Psoas muscle (tissue), 8 donors: ENCODE results near the gene IP6K3. TPM values are rescaled to one million over a fixed set of nuclear protein-coding genes. Genes with fewer than 3 reads are reported as not detected.
A peak's percentile ranks its signal among the peaks of the same experiment; 100 is the strongest.

Experiments
- ATAC-seq, 4 donors: fragments of 200-7000 bp; cut with Tn5 transposase; one replicate each; pipeline ENCODE4 v1.9.1; 2020; ENCODE audit warnings: moderate library complexity in 3 of 4, mild to moderate bottlenecking in 2 of 4
- DNase-seq, 2 donors: peaks; one replicate each; pipeline ENCODE4 v3.0.0-alpha.2; 2020
- H3K27ac ChIP-seq: fragments of 200-600 bp; one replicate; pipeline ENCODE4 v1.8.0; 2022
- H3K27me3 ChIP-seq, 3 donors: fragments of 200-600 bp in 1 of 3; one replicate each; pipeline versions ENCODE4 v1.6.1 to v1.8.0; 2013 to 2022; ENCODE audit warnings: low read length in 2 of 3, mild to moderate bottlenecking in 2 of 3, moderate library complexity in 1 of 3; ENCODE audit not compliant: insufficient read depth in 3 of 3
- H3K36me3 ChIP-seq, 2 donors: fragments of 200-600 bp in 1 of 2; one replicate each; pipeline versions ENCODE4 v1.6.1 to v1.8.0; 2013 to 2022; ENCODE audit warnings: low read depth in 1 of 2, mild to moderate bottlenecking in 1 of 2, moderate library complexity in 1 of 2; ENCODE audit not compliant: insufficient read depth in 1 of 2
- H3K4me1 ChIP-seq: fragments of 200-600 bp; one replicate; pipeline ENCODE4 v1.8.0; 2022
- H3K4me3 ChIP-seq: fragments of 200-600 bp; one replicate; pipeline ENCODE4 v1.8.0; 2022; ENCODE audit warnings: mild to moderate bottlenecking
- H3K9me3 ChIP-seq: fragments of 200-600 bp; one replicate; pipeline ENCODE4 v1.8.0; 2022
- WGBS, 3 donors: extraction: QIAGEN DNeasy Blood & Tissue Kit; methylation state at CpG; one replicate each; pipeline versions ENCODE4 v1.1.6 to v1.1.7; 2013; 5-methylcytosine and 5-hydroxymethylcytosine counted together
- intact Hi-C, 2 donors: fragments of 100-400 bp; cut with DNase I; formaldehyde crosslinking; loops; one replicate each; pipeline versions ENCODE4 v1.11.0 to v1.14.2; 2022
- polyA plus RNA-seq, 3 donors: library from polyadenylated mRNA; stranded (reverse); fragments of 200-250 nt; gene quantifications; one replicate each; pipeline ENCODE4 v1.2.3, GENCODE V29; 2013
- total RNA-seq, 4 donors: library from RNA; stranded (reverse); fragmentation: NEBNext Ultra II Directional in 2 of 4; extraction: Animal tissue kit (Norgen Biotek cat#: 25700) in 2 of 4; gene quantifications; one replicate each; pipeline versions ENCODE4 v1.2.1 to v1.2.4, GENCODE V29; 2021 to 2023
- TF ChIP-seq, protein P1 (sequence below): fragments of 200-600 bp; IDR thresholded peaks from one replicate; pipeline ENCODE4 v1.8.0; 2022; ENCODE audit warnings: antibody characterized with exemption
- donor health status: healthy with polysubstance abuse.
- donor health status: DM: no; HTN: no; CAD: no; lungs with moderate emphysema.
- donor health status: Bipolar disorder and iron deficiency.
- donor health status: healthy.
- donor health status: DM: yes; HTN: yes; CAD: no.
- donor health status: DM: no; HTN: no; CAD: no.
- donor health status: DM: no; HTN: no; CAD: no.
- donor health status: DM: yes; HTN: yes; CAD: no.

Gene IP6K3
- total and polyA plus RNA-seq, 7 donors, result 95.7 to 363 (median 220) TPM

DNA sequence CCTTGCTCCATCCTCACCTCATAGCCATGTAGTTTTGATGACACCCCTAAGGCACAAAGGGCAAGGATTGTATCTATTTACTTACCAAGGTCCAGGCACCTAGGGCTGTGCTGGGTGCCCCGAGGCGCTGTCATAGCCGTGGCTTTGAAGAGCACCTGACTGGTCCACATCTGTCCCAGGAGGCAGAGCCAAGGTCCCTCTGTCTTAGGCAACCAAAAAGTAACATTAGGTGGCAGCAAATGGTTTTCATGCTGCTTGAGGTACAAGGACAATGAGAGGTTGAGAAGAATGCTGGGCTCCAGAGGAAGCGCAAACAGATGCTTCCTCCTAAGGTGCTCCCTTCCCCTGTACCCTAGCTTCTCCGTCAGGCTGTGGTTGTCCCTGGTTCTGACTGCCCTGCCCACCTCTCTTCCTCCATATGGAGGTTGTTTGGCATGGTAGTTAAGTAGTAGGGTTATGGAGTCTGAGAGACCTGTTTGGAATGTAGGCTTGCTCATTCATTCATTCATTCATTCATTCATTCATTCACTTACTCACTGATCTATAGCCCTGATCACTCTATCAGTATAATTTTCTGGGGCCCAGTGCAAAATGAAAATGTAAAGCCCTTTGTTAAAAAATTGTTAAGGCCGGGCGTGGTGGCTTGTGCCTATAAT is 32.2 kb downstream of the IP6K3 start:
- peaks cover 18% of the 10 kb centered on the region for H3K4me1 ChIP-seq
- DNase-seq (no peak), ATAC-seq (peak in 1 of 4 donors; percentile 17)
- H3K4me3 ChIP-seq, result no peak overlapping the region
- intact Hi-C loops, result no loop called here
- TF ChIP-seq, protein P1, sequence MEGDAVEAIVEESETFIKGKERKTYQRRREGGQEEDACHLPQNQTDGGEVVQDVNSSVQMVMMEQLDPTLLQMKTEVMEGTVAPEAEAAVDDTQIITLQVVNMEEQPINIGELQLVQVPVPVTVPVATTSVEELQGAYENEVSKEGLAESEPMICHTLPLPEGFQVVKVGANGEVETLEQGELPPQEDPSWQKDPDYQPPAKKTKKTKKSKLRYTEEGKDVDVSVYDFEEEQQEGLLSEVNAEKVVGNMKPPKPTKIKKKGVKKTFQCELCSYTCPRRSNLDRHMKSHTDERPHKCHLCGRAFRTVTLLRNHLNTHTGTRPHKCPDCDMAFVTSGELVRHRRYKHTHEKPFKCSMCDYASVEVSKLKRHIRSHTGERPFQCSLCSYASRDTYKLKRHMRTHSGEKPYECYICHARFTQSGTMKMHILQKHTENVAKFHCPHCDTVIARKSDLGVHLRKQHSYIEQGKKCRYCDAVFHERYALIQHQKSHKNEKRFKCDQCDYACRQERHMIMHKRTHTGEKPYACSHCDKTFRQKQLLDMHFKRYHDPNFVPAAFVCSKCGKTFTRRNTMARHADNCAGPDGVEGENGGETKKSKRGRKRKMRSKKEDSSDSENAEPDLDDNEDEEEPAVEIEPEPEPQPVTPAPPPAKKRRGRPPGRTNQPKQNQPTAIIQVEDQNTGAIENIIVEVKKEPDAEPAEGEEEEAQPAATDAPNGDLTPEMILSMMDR, result no peak
- peaks cover 0 to 8% of the 10 kb centered on the region in 2 donors for H3K36me3 ChIP-seq
- no peak overlapping the region for H3K27ac ChIP-seq
- no peaks in the 10 kb centered on the region for H3K27me3 ChIP-seq
- no peaks in the 10 kb centered on the region for H3K9me3 ChIP-seq
- WGBS, 3 donors, result 71 to 75% (median 71%) methylated on average over 7 of the region's 7 CpGs

DNA sequence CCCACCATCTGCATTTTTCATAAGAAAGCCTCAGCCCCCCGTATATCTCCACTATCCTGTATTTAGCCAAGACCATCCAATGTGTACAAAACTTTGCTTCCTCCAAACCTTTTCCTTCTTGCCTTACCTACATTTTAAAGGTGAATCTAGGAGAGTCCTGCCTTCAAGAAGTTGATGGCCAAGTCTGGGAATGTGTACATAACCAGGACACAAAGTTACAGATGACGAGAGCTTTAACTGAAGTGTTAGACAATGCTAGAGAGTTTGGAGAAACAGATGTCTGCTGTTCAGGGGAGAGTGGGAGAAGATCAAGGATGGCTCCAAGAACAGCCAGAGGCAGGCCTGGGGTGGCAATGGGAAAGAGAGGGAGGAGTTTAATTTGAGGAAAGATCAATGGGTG is 32.9 kb downstream of the IP6K3 start:
- Histone ChIP-seq H3K27ac (no peak overlapping the region), H3K4me1 (peaks cover 25% of the 10 kb centered on the region), H3K4me3 (no peak overlapping the region), H3K9me3 (no peaks in the 10 kb centered on the region), H3K27me3 (no peaks in the 10 kb centered on the region), H3K36me3 (peaks cover 0 to 8% of the 10 kb centered on the region in 2 donors)
- no peak for DNase-seq
- 64 to 91% (median 64%) methylated on average over 2 of the region's 2 CpGs for WGBS, 3 donors
- intact Hi-C loops, result loop anchor here in 1 of 2 donors (2.0 kb wide), 1 partner anchor 49 kb away; no protein-coding TSS in a partner anchor
- TF ChIP-seq, protein P1, result no peak
- no peak for ATAC-seq

DNA sequence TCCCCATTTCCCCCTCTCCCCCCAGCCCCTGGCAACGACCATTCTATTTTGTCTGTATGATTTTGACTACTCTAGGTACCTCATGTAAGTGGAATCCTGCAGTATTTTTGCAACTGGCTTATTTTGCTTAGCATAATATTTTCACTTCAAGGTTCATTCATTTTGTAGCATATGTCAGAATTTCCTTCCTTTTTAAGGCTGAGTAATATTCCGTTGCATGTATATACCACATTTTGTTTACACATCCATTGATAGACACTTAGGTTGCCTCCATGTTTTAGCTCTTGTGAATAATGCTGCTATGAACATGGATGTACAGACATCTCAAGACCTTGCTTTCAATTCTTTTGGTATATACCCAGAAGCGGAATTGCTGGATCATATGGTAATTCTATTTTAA is 33.8 kb downstream of the IP6K3 start:
- no peak overlapping the region for H3K4me3 ChIP-seq
- DNase-seq (no peak), ATAC-seq (no peak)
- H3K27ac ChIP-seq, result no peak overlapping the region
- no peaks in the 10 kb centered on the region for H3K27me3 ChIP-seq
- no peaks in the 10 kb centered on the region for H3K9me3 ChIP-seq
- peaks cover 3 to 8% of the 10 kb centered on the region in 2 donors for H3K36me3 ChIP-seq
- H3K4me1 ChIP-seq, result peaks cover 27% of the 10 kb centered on the region
- intact Hi-C loops, result loop anchor here in 1 of 2 donors (2.0 kb wide), 1 partner anchor 50 kb away; no protein-coding TSS in a partner anchor
- 88 to 95% (median 93%) methylated on average over 3 of the region's 3 CpGs for WGBS, 3 donors
- TF ChIP-seq, protein P1, result no peak

- Histone ChIP-seq H3K27ac (peak within 1 kb of the TSS; percentile 98), H3K9me3 (no peaks in the 10 kb centered on the region), H3K4me1 (peaks cover 27% of the 10 kb centered on the region), H3K27me3 (no peaks in the 10 kb centered on the region), H3K36me3 (peaks cover 8 to 17% of the 10 kb centered on the region in 2 donors), H3K4me3 (peak within 1 kb of the TSS; percentile 92)
- DNase-seq (peak; percentile 98 to 99), ATAC-seq (peak; percentile 96 to 98 (median 98))
- 1 to 2% (median 2%) methylated on average over 67 to 73 of the region's 73 CpGs for WGBS, 3 donors
- intact Hi-C loops, result loop anchor here (1.0 to 2.0 kb wide), 2 partner anchors 51 to 52 kb away; no protein-coding TSS in a partner anchor
- TF ChIP-seq, protein P1, result peak; percentile 78
These were observed 35.3 kb downstream of the IP6K3 start, which contains the start of gene UQCC2 for GRCh38 chr6:33711140-33712129. Gene UQCC2, minus strand, starts transcription at chr6:33711700. Its CDS starts 14 bp downstream, at chr6:33711686.
